HEK293 (cell line): Measurements from ENCODE around the gene RPS17.

Experiments used
- ATF2 ChIP-seq: fragments of 450-650 bp; formaldehyde crosslinking; IDR thresholded peaks from 2 replicates; pipeline ENCODE4 v1.5.1; 2016; ENCODE audit warnings: missing biosample characterization, missing genetic modification characterization, low read depth
- BCL11A ChIP-seq: fragments of 450-650 bp; formaldehyde crosslinking; IDR thresholded peaks from 2 replicates; pipeline ENCODE4 v1.5.1; 2016; ENCODE audit warnings: low read depth, missing biosample characterization, missing genetic modification characterization
- CTCF ChIP-seq: fragments of 450-650 bp; formaldehyde crosslinking; IDR thresholded peaks from 2 replicates; pipeline ENCODE4 v1.5.1; 2016; ENCODE audit warnings: missing biosample characterization, missing genetic modification characterization
- IKZF3 ChIP-seq: fragments of 450-650 bp; IDR thresholded peaks from 2 replicates; pipeline ENCODE4 v1.5.0; 2018; ENCODE audit warnings: missing biosample characterization, mild to moderate bottlenecking, missing genetic modification characterization, moderate library complexity
- KLF1 ChIP-seq: fragments of 450-650 bp; formaldehyde crosslinking; IDR thresholded peaks from 2 replicates; pipeline ENCODE4 v1.5.1; 2016; ENCODE audit warnings: missing biosample characterization, missing genetic modification characterization
- MZF1 ChIP-seq: fragments of 450-650 bp; formaldehyde crosslinking; IDR thresholded peaks from 2 replicates; pipeline ENCODE4 v1.5.1; 2017; ENCODE audit warnings: missing biosample characterization, missing genetic modification characterization, borderline replicate concordance
- OSR2 ChIP-seq: fragments of 450-650 bp; formaldehyde crosslinking; IDR thresholded peaks from 2 replicates; pipeline ENCODE4 v1.5.1; 2016; ENCODE audit warnings: missing biosample characterization, missing genetic modification characterization
- PATZ1 ChIP-seq: fragments of 450-650 bp; formaldehyde crosslinking; IDR thresholded peaks from 2 replicates; pipeline ENCODE4 v1.5.1; 2016; ENCODE audit warnings: missing biosample characterization, missing genetic modification characterization
- PRDM4 ChIP-seq: fragments of 450-650 bp; formaldehyde crosslinking; IDR thresholded peaks from 2 replicates; pipeline ENCODE4 v1.5.1; 2017; ENCODE audit warnings: missing biosample characterization, missing genetic modification characterization
- SCRT1 ChIP-seq: fragments of 450-650 bp; formaldehyde crosslinking; IDR thresholded peaks from 2 replicates; pipeline ENCODE4 v1.5.1; 2016; ENCODE audit warnings: missing biosample characterization, missing genetic modification characterization, borderline replicate concordance
- SP2 ChIP-seq: fragments of 450-650 bp; formaldehyde crosslinking; IDR thresholded peaks from 2 replicates; pipeline ENCODE4 v1.5.1; 2016; ENCODE audit warnings: missing biosample characterization, missing genetic modification characterization
- WT1 ChIP-seq: fragments of 450-650 bp; formaldehyde crosslinking; IDR thresholded peaks from 2 replicates; pipeline ENCODE4 v1.5.1; 2016; ENCODE audit warnings: missing biosample characterization, missing genetic modification characterization
- YY2 ChIP-seq: fragments of 450-650 bp; formaldehyde crosslinking; IDR thresholded peaks from 2 replicates; pipeline ENCODE4 v1.5.1; 2016; ENCODE audit warnings: missing biosample characterization, missing genetic modification characterization
- ZIC2 ChIP-seq: fragments of 450-650 bp; formaldehyde crosslinking; IDR thresholded peaks from 2 replicates; pipeline ENCODE4 v1.5.1; 2016; ENCODE audit warnings: missing biosample characterization, missing genetic modification characterization
- ZNF10 ChIP-seq: fragments of 450-650 bp; formaldehyde crosslinking; IDR thresholded peaks from 2 replicates; pipeline ENCODE4 v1.5.1; 2017; ENCODE audit warnings: missing biosample characterization, missing genetic modification characterization
- ZNF175 ChIP-seq: fragments of 450-650 bp; formaldehyde crosslinking; IDR thresholded peaks from 2 replicates; pipeline ENCODE4 v1.5.1; 2016; ENCODE audit warnings: missing biosample characterization, missing genetic modification characterization
- ZNF26 ChIP-seq: fragments of 450-650 bp; formaldehyde crosslinking; IDR thresholded peaks from 2 replicates; pipeline ENCODE4 v1.5.1; 2016; ENCODE audit warnings: missing biosample characterization, missing genetic modification characterization
- ZNF280D ChIP-seq: fragments of 450-650 bp; formaldehyde crosslinking; IDR thresholded peaks from 2 replicates; pipeline ENCODE4 v1.5.1; 2016; ENCODE audit warnings: missing biosample characterization, missing genetic modification characterization
- ZNF311 ChIP-seq: fragments of 450-650 bp; formaldehyde crosslinking; IDR thresholded peaks from 2 replicates; pipeline ENCODE4 v1.5.1; 2017; ENCODE audit warnings: missing biosample characterization, missing genetic modification characterization, borderline replicate concordance
- ZNF404 ChIP-seq: fragments of 450-650 bp; formaldehyde crosslinking; IDR thresholded peaks from 2 replicates; pipeline ENCODE4 v1.5.1; 2017; ENCODE audit warnings: missing biosample characterization, missing genetic modification characterization
- ZNF416 ChIP-seq: fragments of 450-650 bp; formaldehyde crosslinking; IDR thresholded peaks from 2 replicates; pipeline ENCODE4 v1.5.1; 2016; ENCODE audit warnings: missing biosample characterization, missing genetic modification characterization
- ZNF48 ChIP-seq: fragments of 450-650 bp; formaldehyde crosslinking; IDR thresholded peaks from 2 replicates; pipeline ENCODE4 v1.5.1; 2016; ENCODE audit warnings: missing biosample characterization, missing genetic modification characterization
- ZNF529 ChIP-seq: fragments of 450-650 bp; formaldehyde crosslinking; IDR thresholded peaks from 2 replicates; pipeline ENCODE4 v1.5.1; 2017; ENCODE audit warnings: missing genetic modification characterization, missing biosample characterization; ENCODE audit not compliant: insufficient replicate concordance
- ZNF610 ChIP-seq: fragments of 450-650 bp; formaldehyde crosslinking; IDR thresholded peaks from 2 replicates; pipeline ENCODE4 v1.5.1; 2016; ENCODE audit warnings: missing biosample characterization, missing genetic modification characterization, borderline replicate concordance
- ZNF654 ChIP-seq: fragments of 450-650 bp; formaldehyde crosslinking; IDR thresholded peaks from 2 replicates; pipeline ENCODE4 v1.5.1; 2016; ENCODE audit warnings: low read depth, missing biosample characterization, missing genetic modification characterization
- ZNF701 ChIP-seq: fragments of 450-650 bp; formaldehyde crosslinking; IDR thresholded peaks from 2 replicates; pipeline ENCODE4 v1.5.1; 2016; ENCODE audit warnings: missing biosample characterization, missing genetic modification characterization
- ZNF843 ChIP-seq: fragments of 450-650 bp; formaldehyde crosslinking; IDR thresholded peaks from 2 replicates; pipeline ENCODE4 v1.5.1; 2016; ENCODE audit warnings: missing biosample characterization, missing genetic modification characterization

RPS17 gene

GRCh38 chr15:82540055-82540983 lies at the start of gene RPS17 (continued):
- TF ChIP-seq ATF2 (tag by site-specific recombination) = no peak
- peak; percentile 95 for TF ChIP-seq WT1 (tag by site-specific recombination)
- TF ChIP-seq ZNF48 (tag by site-specific recombination) = no peak
- peak; percentile 87 for TF ChIP-seq SP2 (tag by site-specific recombination)
- TF ChIP-seq OSR2 (tag by site-specific recombination) = no peak
- TF ChIP-seq ZNF654 = no peak
- no peak for TF ChIP-seq SCRT1 (tag by site-specific recombination)
- peak; percentile 98 for TF ChIP-seq ZNF610 (tag by site-specific recombination)
- no peak for TF ChIP-seq ZNF175 (tag by site-specific recombination)
- no peak for TF ChIP-seq BCL11A
- no peak for TF ChIP-seq ZNF701
- TF ChIP-seq YY2 (tag by site-specific recombination) = peak; percentile 77
- no peak; the same call in 1 of the 2 replicates for TF ChIP-seq IKZF3
- no peak for TF ChIP-seq ZNF404 (tag by site-specific recombination)
- no peak for TF ChIP-seq ZNF529
- peak; percentile 63; the same call in 1 of the 2 replicates for TF ChIP-seq ZNF10
- TF ChIP-seq PATZ1 (tag by site-specific recombination) = peak; percentile 99
- no peak for TF ChIP-seq ZNF26 (tag by site-specific recombination)
- TF ChIP-seq ZNF416 = no peak
- peak; percentile 83 for TF ChIP-seq MZF1 (tag by site-specific recombination)
- TF ChIP-seq ZNF843 (tag by site-specific recombination) = peak; percentile 26
- TF ChIP-seq ZIC2 (tag by site-specific recombination) = no peak; the same call in 1 of the 2 replicates
- no peak for TF ChIP-seq ZNF311 (tag by site-specific recombination)
- peak; percentile 88 for TF ChIP-seq KLF1 (tag by site-specific recombination)
- TF ChIP-seq CTCF = peak; percentile 99
- no peak for TF ChIP-seq PRDM4 (tag by site-specific recombination)
- TF ChIP-seq ZNF280D (tag by site-specific recombination) = no peak; the same call in 1 of the 2 replicates
